GM18499 (cell line): Measurements from ENCODE around the gene TNS1.

Source experiments
- ATAC-seq: cut with Tn5 transposase; IDR thresholded peaks from one replicate; pipeline ENCODE4 v1.9.1; 2021; ENCODE audit warnings: moderate number of reproducible peaks; ENCODE audit not compliant: insufficient read depth, unreplicated experiment

Gene TNS1

GRCh38 chr2:217828336-217828735 lies 174.5 kb downstream of the TNS1 start:
- ATAC-seq = no peak

- no peak for ATAC-seq
Measured at GRCh38 chr2:217827430-217828201, 175.2 kb downstream of the TNS1 start.

- ATAC-seq = no peak
Measured at GRCh38 chr2:217826991-217827390, 175.8 kb downstream of the TNS1 start.

DNA sequence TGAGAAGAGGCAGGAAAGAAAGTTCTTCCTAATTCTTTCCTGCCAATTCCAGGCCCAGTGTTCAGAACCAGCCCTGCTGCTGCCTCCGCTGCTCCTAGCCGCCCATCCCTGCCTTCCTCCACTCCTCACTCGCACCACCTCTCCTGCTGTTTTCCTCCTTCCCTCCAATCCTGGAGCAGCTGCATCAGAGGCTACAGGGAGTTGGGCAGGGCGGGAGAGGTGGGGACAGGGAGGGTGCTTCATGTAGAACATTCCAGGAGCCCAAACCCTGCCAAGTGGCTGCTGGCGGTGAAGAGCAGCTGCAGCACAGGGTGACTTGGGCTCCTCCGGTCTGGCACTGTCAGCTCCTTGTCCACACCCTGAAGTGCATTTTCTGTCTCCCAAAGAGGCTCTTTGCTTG lies 176.3 kb downstream of the TNS1 start:
- no peak for ATAC-seq

- ATAC-seq = no peak
Measured at GRCh38 chr2:217825469-217826235, 177.1 kb downstream of the TNS1 start.

GRCh38 chr2:217824223-217824622 lies 178.6 kb downstream of the TNS1 start:
- no peak for ATAC-seq

DNA sequence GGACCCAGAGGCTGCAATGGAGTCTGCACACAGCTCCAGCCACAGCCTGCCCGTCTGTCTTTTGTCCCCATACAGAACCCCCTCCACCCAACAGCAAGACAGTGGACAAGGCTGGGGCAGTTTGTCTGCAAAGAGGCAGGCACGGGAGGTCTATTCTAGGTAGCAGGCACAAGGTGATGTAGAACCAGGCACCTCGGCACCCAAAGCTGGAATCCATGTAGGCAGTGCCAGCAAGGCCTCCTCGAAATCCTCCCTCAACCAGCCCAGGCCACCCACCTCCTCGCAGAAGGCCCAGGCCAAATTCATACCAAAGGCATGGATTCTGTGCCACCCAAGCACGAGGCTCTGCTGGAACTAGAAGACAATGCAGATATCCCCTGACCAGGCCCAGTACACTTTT lies 179.2 kb downstream of the TNS1 start:
- no peak for ATAC-seq

GRCh38 chr2:217822296-217823252 lies 180.2 kb downstream of the TNS1 start:
- no peak for ATAC-seq

- no peak for ATAC-seq
Measured at GRCh38 chr2:217821536-217822147, 181.2 kb downstream of the TNS1 start.

DNA sequence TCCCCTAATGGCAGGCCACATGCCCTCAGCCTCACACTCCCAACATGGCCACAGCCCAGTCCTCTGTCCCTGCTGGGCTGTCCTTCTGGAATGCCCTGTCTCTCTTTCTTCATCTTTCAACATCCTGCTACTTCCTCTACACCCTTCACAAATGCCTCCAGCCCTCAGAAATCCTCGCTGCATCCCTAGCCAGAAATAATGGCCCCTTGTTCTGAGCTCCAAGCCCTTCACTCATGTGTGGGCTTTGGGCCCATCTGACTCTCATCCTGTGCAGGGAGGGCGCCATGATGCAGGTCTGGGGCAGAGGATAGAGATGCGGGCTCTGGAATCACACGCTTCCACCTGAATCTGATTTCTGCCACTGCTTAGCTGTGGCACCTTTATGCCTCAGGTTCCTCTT lies 181.9 kb downstream of the TNS1 start:
- ATAC-seq = no peak

GRCh38 chr2:217820091-217820819 lies 182.5 kb downstream of the TNS1 start:
- no peak for ATAC-seq

GRCh38 chr2:217818293-217818850 lies 184.4 kb downstream of the TNS1 start:
- no peak for ATAC-seq

GRCh38 chr2:217817466-217818292 lies 185.1 kb downstream of the TNS1 start:
- no peak for ATAC-seq

GRCh38 chr2:217816396-217816869 lies 186.4 kb downstream of the TNS1 start:
- ATAC-seq = no peak

DNA sequence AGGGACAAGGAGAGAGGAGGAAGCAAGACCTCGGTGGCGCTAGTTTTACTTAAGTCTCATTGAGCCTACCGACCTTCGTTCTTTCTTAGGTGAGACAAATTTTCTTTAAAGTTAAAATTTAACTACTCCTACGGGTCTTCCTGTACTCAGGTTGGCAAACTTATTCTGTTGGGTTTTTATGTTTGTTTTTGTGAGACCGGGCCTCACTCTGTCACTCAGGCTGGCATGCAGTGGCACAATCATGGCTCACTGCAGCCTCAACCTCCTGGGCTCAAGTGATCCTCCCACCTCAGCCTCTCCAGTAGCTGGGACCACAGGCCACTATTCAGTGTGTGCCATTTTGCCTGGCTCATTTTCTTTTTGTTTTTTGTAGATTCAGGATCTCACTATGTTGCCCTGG lies 189.0 kb downstream of the TNS1 start:
- ATAC-seq = no peak

- no peak for ATAC-seq
Measured at GRCh38 chr2:217812170-217812569, 190.6 kb downstream of the TNS1 start.

- no peak for ATAC-seq
Measured at GRCh38 chr2:217810260-217810659, 192.5 kb downstream of the TNS1 start.

GRCh38 chr2:217809736-217810135 lies 193.1 kb downstream of the TNS1 start:
- ATAC-seq = no peak
